Brain pericyte (primary cell): Measurements from ENCODE around the gene ELMO1.

Source experiments
- DNase-seq: peaks from one replicate; pipeline ENCODE4 v3.0.0-alpha.2; 2012; ENCODE audit warnings: low read depth, low spot score

Gene ELMO1

GRCh38 chr7:37311355-37311754 lies 137.3 kb downstream of the ELMO1 start:
- DNase-seq: no peak

GRCh38 chr7:37310327-37311080 lies 138.2 kb downstream of the ELMO1 start:
- DNase-seq: no peak

GRCh38 chr7:37309493-37309892 lies 139.2 kb downstream of the ELMO1 start:
- no peak for DNase-seq

- no peak for DNase-seq
Observed at GRCh38 chr7:37304921-37305320, 143.7 kb downstream of the ELMO1 start.

GRCh38 chr7:37297546-37297945 lies 151.1 kb downstream of the ELMO1 start:
- DNase-seq: no peak

- DNase-seq: no peak
Observed at GRCh38 chr7:37295401-37295800, 153.3 kb downstream of the ELMO1 start.

GRCh38 chr7:37290731-37291130 lies 157.9 kb downstream of the ELMO1 start:
- no peak for DNase-seq

GRCh38 chr7:37289781-37290180 lies 158.9 kb downstream of the ELMO1 start:
- no peak for DNase-seq

GRCh38 chr7:37289367-37289766 lies 159.3 kb downstream of the ELMO1 start:
- DNase-seq: no peak

GRCh38 chr7:37287131-37287855 lies 161.4 kb downstream of the ELMO1 start:
- DNase-seq: no peak

GRCh38 chr7:37286454-37286832 lies 162.2 kb downstream of the ELMO1 start:
- no peak for DNase-seq

GRCh38 chr7:37285706-37286453 lies 162.8 kb downstream of the ELMO1 start:
- no peak for DNase-seq

GRCh38 chr7:37284805-37285231 lies 163.8 kb downstream of the ELMO1 start:
- DNase-seq: no peak

GRCh38 chr7:37284285-37284684 lies 164.4 kb downstream of the ELMO1 start:
- no peak for DNase-seq

- DNase-seq: no peak
Observed at GRCh38 chr7:37283716-37284115, 164.9 kb downstream of the ELMO1 start.

GRCh38 chr7:37282927-37283326 lies 165.7 kb downstream of the ELMO1 start:
- DNase-seq: no peak

GRCh38 chr7:37282093-37282444 lies 166.6 kb downstream of the ELMO1 start:
- DNase-seq: no peak

GRCh38 chr7:37281368-37282092 lies 167.1 kb downstream of the ELMO1 start:
- no peak for DNase-seq

GRCh38 chr7:37277513-37277912 lies 171.2 kb downstream of the ELMO1 start:
- no peak for DNase-seq

- no peak for DNase-seq
Observed at GRCh38 chr7:37275078-37275710, 173.5 kb downstream of the ELMO1 start.

GRCh38 chr7:37273891-37274290 lies 174.8 kb downstream of the ELMO1 start:
- no peak for DNase-seq
